Thyroid gland (tissue), 4 donors: ENCODE data around the gene GIPC1.

ENCODE experiments used
- CTCF ChIP-seq, 6 experiments: fragments of 200-600 bp in 3 of 6; fragments of 450-650 bp in 3 of 6; sonication (generic) in 3 of 6; IDR thresholded peaks; one replicate each; pipeline ENCODE4 v1.5.1; 2016 to 2019; ENCODE audit warnings: antibody characterized with exemption in 6 of 6, mild to moderate bottlenecking in 2 of 6, inconsistent platforms in 1 of 6, moderate library complexity in 1 of 6
- POLR2A ChIP-seq, 2 donors: fragments of 450-650 bp; IDR thresholded peaks; one replicate each; pipeline ENCODE4 v1.6.1; 2017; ENCODE audit warnings: antibody characterized with exemption in 2 of 2, mild to moderate bottlenecking in 2 of 2, moderate library complexity in 1 of 2

GRCh38 chr19:14443632-14444216 is 52.2 kb downstream of the GIPC1 start:
- TF ChIP-seq CTCF (IDR thresholded peaks at IDR 0.05) = no peak
- no peak for TF ChIP-seq POLR2A (IDR thresholded peaks at IDR 0.05)
